Peyer's patch (tissue), 4 donors: Measurements from ENCODE around the gene PHF2.

Experiments used
- CTCF ChIP-seq, 6 experiments: fragments of 450-650 bp in 4 of 6; fragments of 200-600 bp in 2 of 6; sonication (generic) in 1 of 6; IDR thresholded peaks; one replicate each; pipeline ENCODE4 v1.5.1; 2017 to 2019; ENCODE audit warnings: antibody characterized with exemption in 6 of 6, mild to moderate bottlenecking in 3 of 6, moderate library complexity in 1 of 6
- POLR2A ChIP-seq, 2 donors: fragments of 450-650 bp; IDR thresholded peaks; one replicate each; pipeline ENCODE4 v1.5.1; 2017; ENCODE audit warnings: antibody characterized with exemption in 2 of 2, mild to moderate bottlenecking in 2 of 2, moderate library complexity in 2 of 2

GRCh38 chr9:93593144-93593658 lies 16.8 kb downstream of the PHF2 start:
- no peak for TF ChIP-seq CTCF (IDR thresholded peaks at IDR 0.05)
- no peak for TF ChIP-seq POLR2A (IDR thresholded peaks at IDR 0.05)
